Ishikawa (cell line): ENCODE measurements around the gene EVX2.

Source experiments
- CEBPB ChIP-seq: IDR thresholded peaks from 2 replicates; pipeline ENCODE4 v1.6.1; 2012
- CREB1 ChIP-seq: IDR thresholded peaks from 2 replicates; pipeline ENCODE4 v1.6.1; 2012; ENCODE audit warnings: low read depth
- EGR1 ChIP-seq: IDR thresholded peaks from 2 replicates; pipeline ENCODE4 v1.6.1; 2012
- EP300 ChIP-seq: IDR thresholded peaks from 2 replicates; pipeline ENCODE4 v1.6.1; 2012; ENCODE audit warnings: borderline replicate concordance
- FOXM1 ChIP-seq: IDR thresholded peaks from 2 replicates; pipeline ENCODE4 v1.6.1; 2012; ENCODE audit warnings: low read depth, borderline replicate concordance
- MAX ChIP-seq: IDR thresholded peaks from 2 replicates; pipeline ENCODE4 v1.6.1; 2012
- NFIC ChIP-seq: IDR thresholded peaks from 2 replicates; pipeline ENCODE4 v1.6.1; 2012
- RAD21 ChIP-seq: IDR thresholded peaks from 2 replicates; pipeline ENCODE4 v1.6.1; 2012; ENCODE audit warnings: low read depth
- REST ChIP-seq: IDR thresholded peaks from 2 replicates; pipeline ENCODE4 v1.6.1; 2012; ENCODE audit warnings: low read depth, mild to moderate bottlenecking
- TAF1 ChIP-seq: IDR thresholded peaks from 2 replicates; pipeline ENCODE4 v1.6.1; 2012; ENCODE audit warnings: low read depth, mild to moderate bottlenecking
- TCF12 ChIP-seq: IDR thresholded peaks from 2 replicates; pipeline ENCODE4 v1.6.1; 2012; ENCODE audit warnings: low read depth
- TEAD4 ChIP-seq: IDR thresholded peaks from 2 replicates; pipeline ENCODE4 v1.6.1; 2012
- USF1 ChIP-seq: IDR thresholded peaks from 2 replicates; pipeline ENCODE4 v1.6.1; 2012
- YY1 ChIP-seq: IDR thresholded peaks from 2 replicates; pipeline ENCODE4 v1.6.1; 2012; ENCODE audit warnings: low read depth
- ZBTB7A ChIP-seq: IDR thresholded peaks from 2 replicates; pipeline ENCODE4 v1.6.1; 2012; ENCODE audit warnings: low read depth

The EVX2 gene

GRCh38 chr2:176082824-176083751, 674 bp downstream of the EVX2 start:
- TF ChIP-seq TAF1 = no peak
- TF ChIP-seq TEAD4 = no peak

GRCh38 chr2:176082525-176082823, 1.3 kb downstream of the EVX2 start:
- TF ChIP-seq MAX = no peak
- TF ChIP-seq EGR1 = no peak
- TF ChIP-seq ZBTB7A = no peak
- no peak for TF ChIP-seq CEBPB
- TF ChIP-seq USF1 = no peak
- no peak for TF ChIP-seq FOXM1
- no peak for TF ChIP-seq RAD21
- no peak for TF ChIP-seq REST
- no peak for TF ChIP-seq TCF12
- TF ChIP-seq CREB1 = no peak
- TF ChIP-seq NFIC = no peak
- no peak for TF ChIP-seq TAF1
- TF ChIP-seq TEAD4 = no peak
- no peak for TF ChIP-seq YY1

- no peak for TF ChIP-seq TCF12
- TF ChIP-seq YY1 = no peak
- TF ChIP-seq ZBTB7A = no peak
- no peak for TF ChIP-seq REST
- no peak for TF ChIP-seq EGR1
- no peak for TF ChIP-seq MAX
- no peak for TF ChIP-seq TAF1
- no peak for TF ChIP-seq TEAD4
Measured at GRCh38 chr2:176081837-176082524, 1.8 kb downstream of the EVX2 start.

GRCh38 chr2:176081376-176081836, 2.4 kb downstream of the EVX2 start:
- TF ChIP-seq TCF12 (no peak), RAD21 (no peak), NFIC (no peak), EP300 (no peak), YY1 (no peak), TAF1 (no peak), ZBTB7A (no peak), TEAD4 (no peak)

- peak; percentile 97 for TF ChIP-seq MAX
- peak; percentile 58 for TF ChIP-seq USF1
- TF ChIP-seq CREB1 = no peak
- no peak for TF ChIP-seq FOXM1
- peak; percentile 35; the same call in 1 of the 2 replicates for TF ChIP-seq EGR1
- no peak for TF ChIP-seq TEAD4
- no peak for TF ChIP-seq RAD21
- TF ChIP-seq NFIC = no peak
- no peak for TF ChIP-seq TAF1
- no peak; the same call in 1 of the 2 replicates for TF ChIP-seq TCF12
- no peak for TF ChIP-seq ZBTB7A
- no peak for TF ChIP-seq EP300
- TF ChIP-seq REST = no peak
- no peak for TF ChIP-seq CEBPB
- TF ChIP-seq YY1 = no peak
Measured at GRCh38 chr2:176080540-176081375, 3.0 kb downstream of the EVX2 start.
